SJSA1 (cell line): ENCODE measurements around the gene TUBD1. TPM values are rescaled to one million over a fixed set of nuclear protein-coding genes. Genes with fewer than 3 reads are reported as not detected.
A peak's percentile ranks its signal among the peaks of the same experiment; 100 is the strongest.

ENCODE experiments used
- DNase-seq, 2 experiments: peaks; one replicate each; pipeline ENCODE4 v3.0.0-alpha.2; 2015 to 2020; ENCODE audit warnings: low spot score in 2 of 2, low read depth in 1 of 2
- H3K27ac ChIP-seq: fragments of 250-450 bp; sonication (Bioruptor Pico); 2 replicates; pipeline ENCODE4 v1.5.1; 2020; ENCODE audit warnings: mild to moderate bottlenecking, moderate library complexity
- H3K27me3 ChIP-seq: fragments of 250-450 bp; sonication (Bioruptor Pico); replicated peaks from 2 replicates; pipeline ENCODE4 v1.5.1; 2020; ENCODE audit warnings: mild to moderate bottlenecking, moderate library complexity
- H3K36me3 ChIP-seq: fragments of 250-450 bp; sonication (Bioruptor Pico); 2 replicates; pipeline ENCODE4 v1.5.1; 2020; ENCODE audit warnings: mild to moderate bottlenecking
- H3K4me1 ChIP-seq: fragments of 250-450 bp; sonication (Bioruptor Pico); replicated peaks from 2 replicates; pipeline ENCODE4 v1.6.1; 2021; ENCODE audit warnings: mild to moderate bottlenecking
- H3K4me3 ChIP-seq: fragments of 250-450 bp; sonication (Bioruptor Pico); 2 replicates; pipeline ENCODE4 v1.5.1; 2020; ENCODE audit warnings: mild to moderate bottlenecking
- H3K9me3 ChIP-seq: fragments of 250-450 bp; sonication (Bioruptor Pico); replicated peaks from 2 replicates; pipeline ENCODE4 v1.5.1; 2020; ENCODE audit warnings: mild to moderate bottlenecking
- total RNA-seq: library from RNA; depleted of rRNA; stranded (reverse); fragments of >200 nt; shearing (Covaris generic); gene quantifications from 2 replicates; pipeline ENCODE4 v1.2.3, GENCODE V29; 2014; rRNA removed

Gene TUBD1
- total RNA-seq, 1 experiment from 2014 or later: 12.7 TPM

DNA sequence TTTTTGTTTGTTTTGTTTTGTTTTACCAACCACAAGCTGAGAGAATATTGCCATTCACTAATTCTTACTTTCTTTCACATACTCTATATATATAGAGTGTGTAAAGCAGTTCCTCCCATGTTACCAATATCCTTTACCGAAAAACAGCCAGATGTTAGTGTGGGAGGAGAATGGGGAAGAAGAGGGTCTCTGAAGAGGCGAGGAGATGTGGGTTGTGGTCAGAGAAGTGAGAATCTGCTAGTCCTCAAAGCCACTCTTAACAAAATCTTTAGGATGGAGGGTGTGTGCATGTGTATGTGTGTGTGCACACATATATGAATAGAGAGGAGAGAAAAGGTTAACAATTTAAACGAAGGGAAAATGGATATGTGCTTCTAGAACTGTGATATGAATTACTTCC, 80.6 kb downstream of the TUBD1 start:
- H3K27me3 ChIP-seq: no peaks in the 10 kb centered on the region
- peaks cover 29% of the 10 kb centered on the region for H3K36me3 ChIP-seq
- peaks cover 51% of the 10 kb centered on the region for H3K4me1 ChIP-seq
- no peak for DNase-seq
- H3K9me3 ChIP-seq: no peaks in the 10 kb centered on the region
- no peak overlapping the region for H3K27ac ChIP-seq
- H3K4me3 ChIP-seq: no peak overlapping the region

DNA sequence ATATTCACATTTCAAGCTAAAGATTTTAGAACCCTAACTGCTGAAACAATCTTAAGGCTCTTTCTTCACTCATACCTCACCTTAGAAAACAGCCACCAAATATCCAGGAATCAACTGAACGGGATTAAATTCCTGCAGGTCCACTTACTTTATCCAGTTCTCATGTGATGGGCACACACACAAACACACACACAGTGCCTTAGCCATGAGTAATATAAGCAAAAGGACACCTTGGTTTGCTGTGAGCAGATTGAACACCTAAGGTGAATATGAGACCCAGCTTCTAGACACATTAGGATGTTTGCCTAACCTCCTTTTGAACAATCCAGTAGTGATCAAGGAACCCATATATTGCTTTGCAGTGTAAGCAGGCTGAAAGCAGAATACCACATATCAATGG, 81.5 kb downstream of the TUBD1 start:
- no peak overlapping the region for H3K4me3 ChIP-seq
- peaks cover 29% of the 10 kb centered on the region for H3K36me3 ChIP-seq
- no peaks in the 10 kb centered on the region for H3K27me3 ChIP-seq
- H3K4me1 ChIP-seq: peaks cover 48% of the 10 kb centered on the region
- no peak for DNase-seq
- H3K9me3 ChIP-seq: no peaks in the 10 kb centered on the region
- peak overlapping the region; percentile 64 for H3K27ac ChIP-seq

DNA sequence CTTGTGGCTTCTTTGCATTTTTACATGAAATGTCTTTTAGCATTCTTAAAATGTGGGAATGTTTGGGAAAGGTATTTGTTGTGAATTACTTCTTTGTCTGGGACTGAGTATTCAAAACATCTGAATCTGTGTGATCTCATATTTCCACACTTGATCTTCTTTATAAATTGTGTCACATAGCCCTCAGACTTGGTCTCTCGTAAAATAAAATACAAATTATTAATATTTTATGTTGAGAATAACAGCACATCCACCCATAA, 81.9 kb downstream of the TUBD1 start:
- DNase-seq: no peak
- Histone ChIP-seq H3K4me1 (peaks cover 44% of the 10 kb centered on the region), H3K27me3 (no peaks in the 10 kb centered on the region), H3K9me3 (no peaks in the 10 kb centered on the region), H3K36me3 (peaks cover 29% of the 10 kb centered on the region), H3K4me3 (no peak overlapping the region), H3K27ac (peak overlapping the region; percentile 64)

Other genes with a start within 250 kb of the TUBD1 start
- gene PTRH2, start 185.5 kb downstream of the TUBD1 start, total RNA-seq: 40.5 and 45.3 TPM in 2 replicates
- gene VMP1, start 185.3 kb downstream of the TUBD1 start, total RNA-seq: 203 and 228 TPM in 2 replicates
- gene RPS6KB1, start 178 bp upstream of the TUBD1 start, total RNA-seq: 26.9 and 32.3 TPM in 2 replicates
- gene RNFT1, start 71.8 kb upstream of the TUBD1 start, total RNA-seq: 42.4 and 43.6 TPM in 2 replicates
- 33.9 and 64.5 TPM in 2 replicates for gene HEATR6, start 186.0 kb upstream of the TUBD1 start, total RNA-seq